Esophagus squamous epithelium (tissue), 4 donors: ENCODE measurements around the gene TMEM121.

Experiments used
- POLR2A ChIP-seq, 4 donors: fragments of 450-650 bp; IDR thresholded peaks; one replicate each; pipeline ENCODE4 v1.6.1; 2017; ENCODE audit warnings: antibody characterized with exemption in 4 of 4, mild to moderate bottlenecking in 4 of 4, moderate library complexity in 3 of 4
- TF ChIP-seq, protein P1 (sequence below), 6 experiments: fragments of 450-650 bp in 4 of 6; fragments of 200-600 bp in 2 of 6; sonication (generic) in 2 of 6; IDR thresholded peaks; one replicate each; pipeline ENCODE4 v1.5.1; 2016 to 2019; ENCODE audit warnings: antibody characterized with exemption in 6 of 6, mild to moderate bottlenecking in 4 of 6, moderate library complexity in 4 of 6

DNA sequence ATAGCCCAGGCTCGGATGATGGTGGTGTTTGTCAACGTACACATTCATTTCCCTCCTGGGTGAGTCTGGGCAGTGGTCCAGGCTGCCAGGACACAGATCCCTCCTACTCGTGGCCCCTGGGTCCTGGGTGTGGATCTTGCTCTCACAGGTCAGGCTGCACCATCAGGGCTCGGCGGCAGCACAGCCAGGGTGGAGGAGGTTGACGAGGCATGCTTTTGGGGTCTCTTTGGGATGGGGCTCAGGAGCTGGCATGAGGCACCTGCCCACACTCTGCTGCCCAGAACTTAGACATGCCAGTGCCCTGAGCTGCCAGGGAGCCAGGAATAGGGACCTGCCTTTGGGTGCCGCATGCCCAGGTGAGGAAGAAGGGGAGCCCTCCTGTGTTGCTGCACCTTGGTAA, 9.7 kb downstream of the TMEM121 start:
- TF ChIP-seq, protein P1, sequence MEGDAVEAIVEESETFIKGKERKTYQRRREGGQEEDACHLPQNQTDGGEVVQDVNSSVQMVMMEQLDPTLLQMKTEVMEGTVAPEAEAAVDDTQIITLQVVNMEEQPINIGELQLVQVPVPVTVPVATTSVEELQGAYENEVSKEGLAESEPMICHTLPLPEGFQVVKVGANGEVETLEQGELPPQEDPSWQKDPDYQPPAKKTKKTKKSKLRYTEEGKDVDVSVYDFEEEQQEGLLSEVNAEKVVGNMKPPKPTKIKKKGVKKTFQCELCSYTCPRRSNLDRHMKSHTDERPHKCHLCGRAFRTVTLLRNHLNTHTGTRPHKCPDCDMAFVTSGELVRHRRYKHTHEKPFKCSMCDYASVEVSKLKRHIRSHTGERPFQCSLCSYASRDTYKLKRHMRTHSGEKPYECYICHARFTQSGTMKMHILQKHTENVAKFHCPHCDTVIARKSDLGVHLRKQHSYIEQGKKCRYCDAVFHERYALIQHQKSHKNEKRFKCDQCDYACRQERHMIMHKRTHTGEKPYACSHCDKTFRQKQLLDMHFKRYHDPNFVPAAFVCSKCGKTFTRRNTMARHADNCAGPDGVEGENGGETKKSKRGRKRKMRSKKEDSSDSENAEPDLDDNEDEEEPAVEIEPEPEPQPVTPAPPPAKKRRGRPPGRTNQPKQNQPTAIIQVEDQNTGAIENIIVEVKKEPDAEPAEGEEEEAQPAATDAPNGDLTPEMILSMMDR (IDR thresholded peaks at IDR 0.05) = no peak
- TF ChIP-seq POLR2A (IDR thresholded peaks at IDR 0.05) = no peak
